ENCODE measurements around the gene MYL12A. TPM values are rescaled to one million over a fixed set of nuclear protein-coding genes. Genes with fewer than 3 reads are reported as not detected.

MYL12A gene
- total RNA-seq, 1 experiment from 2014 or later = 284 TPM

GRCh38 chr18:3223356-3223755 lies 24.2 kb upstream of the MYL12A start:
- no peaks in the 10 kb centered on the region for H3K9me3 ChIP-seq (ENCODE audit: control insufficient read depth, low read depth, low read length)
- no CpG with 5 or more reads among the region's 1 CpG for WGBS (ENCODE audit: extremely low coverage, insufficient read length, low lambda C conversion rate)
- no peaks in the 10 kb centered on the region for H3K27me3 ChIP-seq (ENCODE audit: insufficient read depth, low read length)
- Mint-ChIP-seq H3K4me1 (peaks cover 11 to 13% of the 10 kb centered on the region in 2 experiments), H3K4me3 (no peak overlapping the region), H3K9me3 (no peaks in the 10 kb centered on the region), H3K27me3 (ENCODE audit: low read depth) (no peaks in the 10 kb centered on the region; the same call in 1 of the 2 replicates), H3K27ac (no peak overlapping the region), H3K36me3 (ENCODE audit: insufficient read depth in 1 of 3, low read depth in 3 of 3) (no peaks in the 10 kb centered on the region; a peak in 1 of 7 replicates)
- H4K20me1 ChIP-seq (ENCODE audit: control insufficient read depth, insufficient read depth, insufficient read length) = no peaks in the 10 kb centered on the region
- no peak overlapping the region for H2BK20ac ChIP-seq (ENCODE audit: low read depth, low read length, poor library complexity, severe bottlenecking)
- H4K91ac ChIP-seq (ENCODE audit: insufficient read length, low read depth, low read length) = no peak overlapping the region
- H2BK15ac ChIP-seq (ENCODE audit: low read depth, low read length) = no peak overlapping the region
- no peak overlapping the region for H3K4ac ChIP-seq (ENCODE audit: low read depth, low read length)
- H2BK12ac ChIP-seq (ENCODE audit: insufficient read length, low read depth, low read length) = no peak overlapping the region
- H3K4me1 ChIP-seq (ENCODE audit: insufficient read depth, low read length) = no peaks in the 10 kb centered on the region
- H2AFZ ChIP-seq (ENCODE audit: low read length) = no peak overlapping the region
- no peak overlapping the region for H2BK120ac ChIP-seq (ENCODE audit: low read depth, low read length, poor library complexity, severe bottlenecking)
- no peak overlapping the region for H3K27ac ChIP-seq (ENCODE audit: insufficient read length, low read depth, low read length)
- H3K56ac ChIP-seq (ENCODE audit: insufficient read length, low read depth, low read length) = no peak overlapping the region
- H4K5ac ChIP-seq (ENCODE audit: insufficient read length, low read depth, low read length) = no peak overlapping the region
- H4K8ac ChIP-seq (replicated peaks; ENCODE audit: insufficient read length, low read depth, low read length) = no peak overlapping the region
- H3K79me1 ChIP-seq (ENCODE audit: insufficient read depth, low read depth, low read length, poor library complexity, severe bottlenecking) = no peaks in the 10 kb centered on the region
- TF ChIP-seq CTCF (conservative IDR thresholded peaks at IDR 0.05) = no peak
- H3K14ac ChIP-seq (ENCODE audit: insufficient read depth, low read length) = no peak overlapping the region
- no peak overlapping the region for H3K9ac ChIP-seq (ENCODE audit: extremely low read depth, insufficient read length, low read length)
- H3K4me2 ChIP-seq (ENCODE audit: insufficient read depth, insufficient read length, low read length) = no peak overlapping the region
- H3K18ac ChIP-seq (ENCODE audit: insufficient read length, low read depth, low read length) = no peak overlapping the region
- H3T11ph ChIP-seq (ENCODE audit: low read length) = no peak overlapping the region
- no peak overlapping the region for H2BK5ac ChIP-seq (ENCODE audit: insufficient read length, low read length)
- H2AK5ac ChIP-seq (ENCODE audit: insufficient read length, low read length) = no peak overlapping the region
- DNase-seq = no peak
- no peak overlapping the region for H3K23ac ChIP-seq (ENCODE audit: insufficient read length, low read depth, low read length)
- H3K79me2 ChIP-seq (ENCODE audit: insufficient read depth, low read length) = no peaks in the 10 kb centered on the region
- H3K23me2 ChIP-seq (ENCODE audit: insufficient read length, low read depth, low read length, poor library complexity, severe bottlenecking) = no peaks in the 10 kb centered on the region
